B cell (primary cell): ENCODE results near the gene LIN37. TPM values are rescaled to one million over a fixed set of nuclear protein-coding genes. Genes with fewer than 3 reads are reported as not detected.

Source experiments
- ATAC-seq: fragments of 200-7000 bp; cut with Tn5 transposase; one replicate; pipeline ENCODE4 v1.10.0; 2021; ENCODE audit warnings: low read depth, mild to moderate bottlenecking, moderate number of reproducible peaks, moderate library complexity
- CTCF ChIA-PET: fragments of 350-600 bp; sonication (Branson Sonifier 250); formaldehyde crosslinking; loops from one replicate; lab custom pipeline; 2021; ENCODE audit warnings: antibody characterized with exemption, inconsistent platforms; lab: Charles Lee
- POLR2A ChIA-PET: fragments of 350-600 bp; sonication (Branson Sonifier 250); formaldehyde crosslinking; loops from one replicate; lab custom pipeline; 2021; ENCODE audit warnings: antibody characterized with exemption; lab: Charles Lee
- DNase-seq: peaks from one replicate; pipeline ENCODE4 v3.0.0; 2013
- H2AFZ ChIP-seq: 2 replicates; pipeline ENCODE4 v1.6.1; 2012; ENCODE audit warnings: mild to moderate bottlenecking, low read depth, low read length; ENCODE audit not compliant: insufficient read depth, poor library complexity, severe bottlenecking
- H3K27ac ChIP-seq, 2 donors: 1 replicate in 1 of 2; 2 replicates in 1 of 2; pipeline ENCODE4 v1.5.1; 2012 to 2013; ENCODE audit warnings: low read length in 2 of 2, mild to moderate bottlenecking in 2 of 2, moderate library complexity in 1 of 2
- H3K27me3 ChIP-seq, 4 experiments: fragments of 200-600 bp in 1 of 4; sonication (generic) in 1 of 4; replicated peaks in 1 of 4; 1 replicate in 2 of 4; 2 replicates in 2 of 4; pipeline versions ENCODE4 v1.6.1 to v1.7.0; 2013 to 2016; ENCODE audit warnings: low read length in 3 of 4, mild to moderate bottlenecking in 2 of 4, mixed read lengths in 1 of 4, moderate library complexity in 1 of 4; ENCODE audit not compliant: insufficient read depth in 4 of 4, control insufficient read depth in 3 of 4; ENCODE audit errors: control extremely low read depth in 1 of 4
- H3K36me3 ChIP-seq, 2 experiments: replicated peaks in 1 of 2; 1 replicate in 1 of 2; 2 replicates in 1 of 2; pipeline versions ENCODE4 v1.6.1 to v1.7.1; 2013; ENCODE audit warnings: low read length in 1 of 2; ENCODE audit not compliant: insufficient read depth in 2 of 2, control insufficient read depth in 1 of 2; ENCODE audit errors: control extremely low read depth in 1 of 2, extremely low read depth in 1 of 2
- H3K4me1 ChIP-seq, 2 donors: fragments of 200-600 bp in 1 of 2; sonication (generic) in 1 of 2; 1 replicate in 1 of 2; 2 replicates in 1 of 2; pipeline versions ENCODE4 v1.5.1 to v1.6.1; 2013 to 2017; ENCODE audit warnings: low read length in 2 of 2; ENCODE audit not compliant: control insufficient read depth in 2 of 2, insufficient read depth in 2 of 2
- H3K4me2 ChIP-seq: replicated peaks from 2 replicates; pipeline ENCODE3; 2012; ENCODE audit warnings: mild to moderate bottlenecking, low read depth, low read length; ENCODE audit not compliant: poor library complexity, severe bottlenecking
- H3K4me3 ChIP-seq, 5 experiments: fragments of 200-600 bp in 1 of 5; sonication (generic) in 1 of 5; 1 replicate in 3 of 5; 2 replicates in 2 of 5; pipeline versions ENCODE4 v1.5.1 to v1.7.0; 2011 to 2016; ENCODE audit warnings: low read length in 4 of 5, mild to moderate bottlenecking in 4 of 5, low read depth in 2 of 5, control low read depth in 1 of 5, moderate library complexity in 1 of 5; ENCODE audit not compliant: insufficient read depth in 1 of 5; ENCODE audit errors: control extremely low read depth in 1 of 5, extremely low read depth in 1 of 5
- H3K79me2 ChIP-seq: fragments of 200-600 bp; sonication (generic); one replicate; pipeline ENCODE4 v1.6.0; 2016; ENCODE audit warnings: low read length; ENCODE audit not compliant: control insufficient read depth, insufficient read depth
- H3K9ac ChIP-seq: fragments of 200-600 bp; sonication (generic); 2 replicates; pipeline ENCODE4 v1.6.1; 2017; ENCODE audit warnings: mild to moderate bottlenecking, low read length, moderate library complexity
- H3K9me3 ChIP-seq, 3 donors: one replicate each; pipeline versions ENCODE4 v1.6.1 to v1.7.1; 2013; ENCODE audit warnings: low read length in 2 of 3; ENCODE audit not compliant: control insufficient read depth in 2 of 3, insufficient read depth in 1 of 3; ENCODE audit errors: control extremely low read depth in 1 of 3
- H4K20me1 ChIP-seq: 2 replicates; pipeline ENCODE4 v1.6.0; 2012; ENCODE audit warnings: mild to moderate bottlenecking, low read length; ENCODE audit not compliant: insufficient read depth, control insufficient read depth, poor library complexity, severe bottlenecking
- H3K27ac Mint-ChIP-seq: one replicate; pipeline ENCODE4 v1.8.0; 2021; ENCODE audit warnings: mixed read lengths
- H3K27me3 Mint-ChIP-seq: one replicate; pipeline ENCODE4 v1.8.0; 2021; ENCODE audit warnings: mixed read lengths
- H3K4me1 Mint-ChIP-seq: one replicate; pipeline ENCODE4 v1.8.0; 2021; ENCODE audit warnings: mixed read lengths
- H3K4me3 Mint-ChIP-seq: one replicate; pipeline ENCODE4 v1.8.0; 2021; ENCODE audit warnings: mixed read lengths
- H3K9me3 Mint-ChIP-seq: one replicate; pipeline ENCODE4 v1.8.0; 2022; ENCODE audit warnings: mixed read lengths; ENCODE audit not compliant: insufficient read depth
- EZH2 ChIP-seq: IDR thresholded peaks from 2 replicates; pipeline ENCODE4 v1.6.1; 2012; ENCODE audit warnings: borderline replicate concordance, low read depth, mild to moderate bottlenecking, moderate library complexity, low read length; ENCODE audit not compliant: insufficient read depth, poor library complexity, severe bottlenecking
- WGBS: methylation state at CpG from one replicate; pipeline ENCODE4 v1.1.5; 2013; ENCODE audit warnings: missing lambda C conversion rate; ENCODE audit not compliant: insufficient coverage; 5-methylcytosine and 5-hydroxymethylcytosine counted together
- intact Hi-C: fragments of 100-400 bp; cut with micrococcal nuclease; formaldehyde crosslinking; loops from one replicate; pipeline ENCODE4 v1.10.0; 2022
- polyA plus RNA-seq: library from polyadenylated mRNA; depleted of rRNA; stranded (reverse); fragments of >200 nt; gene quantifications from 2 replicates; pipeline ENCODE4 v1.2.3, GENCODE V29; 2012
- total RNA-seq, 2 donors: library from RNA; stranded (reverse); fragments of 120-200 nt in 1 of 2; gene quantifications; 1 replicate in 1 of 2; 2 replicates in 1 of 2; pipeline versions ENCODE4 v1.2.3 to v1.2.4, GENCODE V29; 2013 to 2022
- TF ChIP-seq, protein P1 (sequence below): fragments of 200-600 bp; IDR thresholded peaks from one replicate; pipeline ENCODE4 v1.8.0; 2022; ENCODE audit warnings: antibody characterized with exemption, mild to moderate bottlenecking

Gene LIN37
- total and polyA plus RNA-seq, 2 donors (not counting 1 experiment from before 2014, with no cell fraction given): 22.3 to 64.1 TPM

DNA sequence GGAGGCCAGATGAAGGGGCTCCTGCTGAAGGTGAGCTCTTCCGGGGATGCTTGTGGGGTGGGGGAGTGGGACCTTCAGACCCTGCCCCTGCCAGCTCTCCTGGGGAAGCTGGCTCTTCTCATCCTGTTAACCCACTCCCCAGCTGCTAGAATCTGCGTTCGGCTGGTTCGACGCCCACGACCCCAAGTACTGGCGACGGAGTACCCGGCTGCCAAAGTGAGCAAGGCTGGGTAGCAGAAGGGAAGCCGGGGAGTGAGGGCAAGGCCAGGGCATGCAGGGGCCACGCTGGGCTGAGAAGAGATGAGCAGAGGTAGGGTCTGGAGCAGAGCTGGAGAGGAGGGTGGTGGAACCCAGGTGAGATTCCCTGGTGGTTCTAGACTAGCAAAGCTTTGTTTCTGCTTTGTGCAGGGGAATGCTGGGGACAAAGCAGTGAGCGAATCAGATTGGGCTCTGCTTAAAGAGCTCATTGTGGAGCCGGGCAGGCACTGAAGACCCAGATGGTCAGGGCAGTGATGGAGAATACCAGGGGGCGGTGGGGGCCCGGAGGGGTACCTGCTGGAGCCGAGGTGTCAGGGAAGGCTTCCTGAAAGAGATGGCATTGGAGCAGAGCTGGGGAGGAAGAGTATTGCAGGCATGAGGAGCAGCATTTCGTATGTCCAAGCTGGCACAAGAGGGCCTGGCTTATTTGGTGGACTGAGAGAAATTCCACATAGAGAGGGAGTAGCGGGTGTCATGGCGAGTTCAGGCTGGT is 20.2 kb upstream of the LIN37 start:
- no peaks in the 10 kb centered on the region for H3K9me3 ChIP-seq
- ChIA-PET CTCF (no interaction called here), POLR2A (interaction anchor here (0.6 kb wide), 1 partner anchor 414 kb away, joined by 3 read pairs; no protein-coding TSS in a partner anchor)
- H3K4me2 ChIP-seq: no peak overlapping the region
- H3K27me3 Mint-ChIP-seq: no peaks in the 10 kb centered on the region
- H3K36me3 ChIP-seq: peaks cover 7 to 95% of the 10 kb centered on the region in 2 experiments
- H3K4me1 ChIP-seq: no peaks in the 10 kb centered on the region
- DNase-seq (no peak), ATAC-seq (no peak)
- peaks cover 64% of the 10 kb centered on the region for H3K79me2 ChIP-seq
- no peaks in the 10 kb centered on the region for H3K9me3 Mint-ChIP-seq
- H3K27ac Mint-ChIP-seq: no peak overlapping the region
- no peak overlapping the region for H2AFZ ChIP-seq
- TF ChIP-seq, protein P1, sequence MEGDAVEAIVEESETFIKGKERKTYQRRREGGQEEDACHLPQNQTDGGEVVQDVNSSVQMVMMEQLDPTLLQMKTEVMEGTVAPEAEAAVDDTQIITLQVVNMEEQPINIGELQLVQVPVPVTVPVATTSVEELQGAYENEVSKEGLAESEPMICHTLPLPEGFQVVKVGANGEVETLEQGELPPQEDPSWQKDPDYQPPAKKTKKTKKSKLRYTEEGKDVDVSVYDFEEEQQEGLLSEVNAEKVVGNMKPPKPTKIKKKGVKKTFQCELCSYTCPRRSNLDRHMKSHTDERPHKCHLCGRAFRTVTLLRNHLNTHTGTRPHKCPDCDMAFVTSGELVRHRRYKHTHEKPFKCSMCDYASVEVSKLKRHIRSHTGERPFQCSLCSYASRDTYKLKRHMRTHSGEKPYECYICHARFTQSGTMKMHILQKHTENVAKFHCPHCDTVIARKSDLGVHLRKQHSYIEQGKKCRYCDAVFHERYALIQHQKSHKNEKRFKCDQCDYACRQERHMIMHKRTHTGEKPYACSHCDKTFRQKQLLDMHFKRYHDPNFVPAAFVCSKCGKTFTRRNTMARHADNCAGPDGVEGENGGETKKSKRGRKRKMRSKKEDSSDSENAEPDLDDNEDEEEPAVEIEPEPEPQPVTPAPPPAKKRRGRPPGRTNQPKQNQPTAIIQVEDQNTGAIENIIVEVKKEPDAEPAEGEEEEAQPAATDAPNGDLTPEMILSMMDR: no peak
- TF ChIP-seq EZH2: no peak
- WGBS: 97% methylated on average over 18 of the region's 19 CpGs
- H3K4me1 Mint-ChIP-seq: no peaks in the 10 kb centered on the region
- intact Hi-C loops: no loop called here
- no peak overlapping the region for H3K9ac ChIP-seq
- no peak overlapping the region for H3K4me3 Mint-ChIP-seq
- H3K4me3 ChIP-seq: no peak overlapping the region
- no peak overlapping the region for H3K27ac ChIP-seq
- H4K20me1 ChIP-seq: peaks cover 54% of the 10 kb centered on the region
- no peaks in the 10 kb centered on the region for H3K27me3 ChIP-seq

- Histone ChIP-seq H3K9me3 (no peaks in the 10 kb centered on the region), H3K27ac (no peak overlapping the region), H3K79me2 (peaks cover 55% of the 10 kb centered on the region), H3K27me3 (no peaks in the 10 kb centered on the region), H3K36me3 (peaks cover 7 to 91% of the 10 kb centered on the region in 2 experiments), H3K4me1 (no peaks in the 10 kb centered on the region), H3K9ac (no peak overlapping the region), H3K4me2 (no peak overlapping the region), H3K4me3 (no peak overlapping the region), H2AFZ (no peak overlapping the region), H4K20me1 (peaks cover 45% of the 10 kb centered on the region)
- over 99% methylated on average over 16 of the region's 18 CpGs for WGBS
- H3K4me1 Mint-ChIP-seq: peaks cover under 1% of the 10 kb centered on the region
- TF ChIP-seq, protein P1: no peak
- TF ChIP-seq EZH2: no peak
- no peak for ATAC-seq
- H3K4me3 Mint-ChIP-seq: no peak overlapping the region
- DNase-seq: no peak
- ChIA-PET POLR2A (no interaction called here), CTCF (no interaction called here)
- intact Hi-C loops: no loop called here
- H3K27ac Mint-ChIP-seq: no peak overlapping the region
- no peaks in the 10 kb centered on the region for H3K9me3 Mint-ChIP-seq
- H3K27me3 Mint-ChIP-seq: no peaks in the 10 kb centered on the region
Measured at GRCh38 chr19:35729021-35729420, 19.4 kb upstream of the LIN37 start.
